Stimulated activated CD4-positive, alpha-beta T cell treated with anti-CD3 and anti-CD28 coated beads, Interleukin-2, amount 100 ng/mL, for 24 hours (primary cell): ENCODE measurements around the gene NKAIN1.
"Not testable (repeated sequence)": the region's sequence is repeated elsewhere in the genome, so short reads cannot be mapped to it uniquely, and the experiment has no call there.

Experiments
- DNase-seq, 2 donors: peaks; one replicate each; pipeline ENCODE4 v3.0.0-alpha.2; 2020

NKAIN1 gene

DNA sequence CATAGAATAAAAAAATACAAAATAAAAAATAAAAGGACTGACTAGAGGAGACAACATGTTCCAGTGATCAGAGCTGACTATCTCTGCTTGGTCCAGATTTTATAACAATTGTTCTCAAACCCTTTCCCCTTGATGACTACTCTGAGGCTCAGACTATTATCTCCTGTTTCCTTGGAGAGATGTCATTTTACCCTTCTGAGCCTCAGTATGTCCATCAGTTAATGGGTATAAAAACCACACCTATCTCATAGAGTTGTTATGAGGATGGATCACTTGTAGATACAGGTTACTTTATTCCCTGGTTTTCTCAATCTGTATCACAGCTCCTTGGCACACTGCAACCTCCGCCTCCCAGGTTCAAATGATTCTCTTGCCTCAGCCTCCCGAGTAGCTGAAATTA lies 7.0 kb downstream of the NKAIN1 start:
- no peak for DNase-seq

DNA sequence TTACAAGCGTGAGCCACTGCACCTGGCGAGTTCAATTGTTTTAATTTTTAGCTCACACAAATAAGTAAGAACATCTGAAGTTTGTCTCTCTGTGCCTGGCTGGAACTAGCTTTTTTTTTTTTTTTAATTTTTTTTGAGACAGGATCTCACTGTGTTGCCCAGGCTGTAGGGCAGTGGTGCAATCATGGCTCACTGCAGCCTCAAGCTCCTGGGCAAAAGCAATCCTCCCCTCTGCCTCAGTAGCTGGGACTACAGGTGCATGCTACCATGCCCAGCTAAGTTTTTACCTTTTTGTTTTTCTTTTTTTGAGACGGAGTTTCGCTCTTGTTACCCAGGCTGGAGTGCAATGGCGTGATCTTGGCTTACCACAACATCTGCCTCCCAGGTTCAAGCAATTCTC lies 7.9 kb downstream of the NKAIN1 start:
- no peak for DNase-seq

DNA sequence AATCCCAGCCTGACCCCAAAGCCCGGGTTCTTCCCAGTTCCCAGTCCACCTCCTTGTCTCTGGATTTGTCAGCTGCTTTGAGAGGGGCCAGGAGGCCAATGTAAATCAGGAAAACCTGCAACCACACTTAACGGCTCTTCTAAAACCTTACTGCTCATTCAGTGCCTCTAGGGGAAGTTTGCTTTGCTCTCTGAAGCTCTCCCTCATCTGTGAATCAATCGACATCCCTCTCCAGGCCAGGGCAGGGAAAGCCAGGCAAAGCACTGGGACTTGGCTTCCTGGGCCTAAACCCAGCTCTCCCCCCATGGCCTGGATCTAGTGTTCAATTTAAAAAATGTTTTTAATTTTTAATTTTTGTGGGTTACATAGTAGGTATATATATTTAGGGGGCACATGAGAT lies 9.3 kb downstream of the NKAIN1 start:
- DNase-seq = no peak

DNA sequence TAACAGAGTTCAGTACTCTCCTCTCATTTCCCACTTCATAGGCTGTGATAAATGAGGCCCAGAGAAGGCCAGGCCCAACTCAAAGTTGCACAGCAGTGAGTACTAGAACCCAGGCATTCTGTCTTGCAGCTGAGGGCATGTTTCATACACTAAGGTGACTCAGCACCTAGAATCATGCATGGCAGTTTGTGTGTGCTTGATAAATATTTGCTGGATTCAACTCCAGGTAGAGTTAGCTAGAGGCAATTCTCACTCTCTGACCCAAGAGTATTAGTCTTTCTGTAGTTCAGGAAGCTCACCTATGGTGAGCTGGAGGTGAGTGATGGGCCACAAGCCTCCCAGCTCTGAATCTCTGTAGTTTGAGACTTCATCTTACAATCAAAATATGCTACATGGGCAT lies 10.7 kb downstream of the NKAIN1 start:
- no peak for DNase-seq

- no peak for DNase-seq
Observed at GRCh38 chr1:31227891-31228568, 11.7 kb downstream of the NKAIN1 start.

DNA sequence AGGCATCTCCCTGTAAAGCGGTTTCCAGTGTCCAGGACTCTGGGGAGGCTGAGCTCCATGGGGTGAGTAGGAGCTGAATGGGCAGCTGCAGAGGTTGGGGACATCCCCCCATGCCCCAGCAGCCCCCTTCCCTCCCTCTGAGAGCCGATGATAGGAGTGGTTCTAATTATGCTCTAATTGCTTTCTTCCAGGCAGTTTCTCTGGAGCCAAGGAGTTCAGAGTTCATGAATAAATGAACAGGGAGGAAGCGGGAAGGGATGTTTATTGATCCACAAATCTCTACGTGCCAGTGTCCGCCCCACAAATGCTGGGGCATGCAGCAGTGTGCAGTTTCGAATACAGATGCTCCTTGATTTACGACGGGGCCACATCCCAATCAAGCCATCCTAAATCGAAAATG lies 15.6 kb downstream of the NKAIN1 start:
- DNase-seq = no peak

- DNase-seq = no peak
Observed at GRCh38 chr1:31222176-31222575, 17.5 kb downstream of the NKAIN1 start.

DNA sequence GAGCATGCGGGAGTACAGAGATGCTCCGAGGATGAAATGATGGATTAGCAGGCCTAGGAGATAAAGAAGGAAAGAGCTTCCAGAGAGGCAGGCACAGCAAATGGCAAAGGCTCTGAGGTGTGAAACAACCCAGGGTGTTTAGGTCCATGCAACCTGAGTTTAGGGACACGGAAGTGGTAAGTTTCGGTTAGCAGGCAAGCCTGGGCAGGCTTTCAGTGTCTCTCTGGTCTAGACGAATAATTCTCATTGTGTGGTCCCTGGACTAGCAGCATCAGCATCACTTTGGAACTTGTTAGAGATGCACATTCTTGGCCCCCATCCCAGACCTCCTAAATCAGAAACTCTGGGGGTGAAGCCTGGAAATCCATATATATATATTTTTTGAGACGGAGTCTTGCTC lies 18.6 kb downstream of the NKAIN1 start:
- no peak for DNase-seq

GRCh38 chr1:31219489-31219888 lies 20.2 kb downstream of the NKAIN1 start:
- no peak for DNase-seq

DNA sequence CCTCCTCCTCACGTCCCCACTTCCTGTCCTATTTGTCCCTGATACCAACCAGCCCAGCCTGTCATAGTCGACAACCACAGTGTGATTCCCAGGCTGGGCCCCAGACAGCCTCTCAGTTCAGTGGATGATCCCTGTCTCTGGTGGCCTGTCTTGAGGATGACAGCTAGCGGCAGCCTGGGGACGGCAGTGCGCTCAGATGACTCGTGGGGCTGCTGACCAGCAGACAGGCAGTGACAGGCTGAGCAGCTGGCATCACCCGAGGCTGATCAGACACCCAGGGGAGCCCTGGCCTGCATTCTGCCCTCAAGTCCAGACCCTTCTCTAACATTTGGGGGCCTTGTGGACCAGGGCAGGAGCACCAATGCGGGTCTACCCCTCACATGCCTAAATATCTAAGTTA lies 21.0 kb downstream of the NKAIN1 start:
- DNase-seq = no peak

DNA sequence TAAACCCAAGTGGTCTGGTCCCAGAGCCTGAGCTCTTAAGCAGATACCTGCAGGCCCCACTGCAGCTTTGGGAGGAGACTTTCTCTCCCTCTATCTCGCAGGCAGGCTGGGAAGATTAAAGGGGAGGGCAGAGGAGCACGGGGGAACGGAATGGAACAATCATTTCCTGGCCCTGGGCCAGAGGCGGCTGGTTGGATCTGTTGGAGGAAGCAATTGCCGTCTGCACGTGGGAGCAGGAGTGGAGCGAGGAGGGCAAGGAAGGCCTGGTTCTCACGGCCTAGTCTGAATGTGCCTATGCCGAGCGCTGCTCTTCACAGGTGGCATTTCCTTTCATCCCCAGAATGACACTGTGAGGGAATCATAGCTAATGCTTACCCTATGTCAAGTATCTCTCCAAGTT lies 23.7 kb downstream of the NKAIN1 start:
- no peak for DNase-seq

DNA sequence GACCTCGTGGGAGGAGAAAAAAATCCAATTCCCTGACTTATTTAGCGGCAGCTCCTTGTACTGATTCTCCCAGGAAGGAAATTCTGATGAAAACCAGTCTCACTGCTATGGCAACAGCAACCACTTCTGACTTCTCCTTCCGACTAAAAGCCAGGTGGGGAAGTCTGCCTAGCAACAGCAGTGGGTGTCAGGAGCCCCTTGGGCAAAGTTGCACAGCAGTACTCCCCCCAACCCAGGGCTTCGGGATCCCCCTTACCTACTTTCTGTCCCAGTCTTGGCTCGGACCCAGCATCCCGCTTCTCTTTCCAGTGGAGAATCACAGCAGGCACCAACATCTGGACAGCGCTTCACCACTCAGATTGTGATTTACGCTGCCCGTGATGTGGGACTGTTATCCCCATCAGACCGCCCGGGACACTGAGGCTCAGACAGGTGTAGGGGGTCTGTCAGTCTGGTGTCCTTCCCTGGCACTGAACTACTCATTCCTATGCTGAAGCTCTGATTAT lies 24.6 kb downstream of the NKAIN1 start:
- no peak for DNase-seq

DNA sequence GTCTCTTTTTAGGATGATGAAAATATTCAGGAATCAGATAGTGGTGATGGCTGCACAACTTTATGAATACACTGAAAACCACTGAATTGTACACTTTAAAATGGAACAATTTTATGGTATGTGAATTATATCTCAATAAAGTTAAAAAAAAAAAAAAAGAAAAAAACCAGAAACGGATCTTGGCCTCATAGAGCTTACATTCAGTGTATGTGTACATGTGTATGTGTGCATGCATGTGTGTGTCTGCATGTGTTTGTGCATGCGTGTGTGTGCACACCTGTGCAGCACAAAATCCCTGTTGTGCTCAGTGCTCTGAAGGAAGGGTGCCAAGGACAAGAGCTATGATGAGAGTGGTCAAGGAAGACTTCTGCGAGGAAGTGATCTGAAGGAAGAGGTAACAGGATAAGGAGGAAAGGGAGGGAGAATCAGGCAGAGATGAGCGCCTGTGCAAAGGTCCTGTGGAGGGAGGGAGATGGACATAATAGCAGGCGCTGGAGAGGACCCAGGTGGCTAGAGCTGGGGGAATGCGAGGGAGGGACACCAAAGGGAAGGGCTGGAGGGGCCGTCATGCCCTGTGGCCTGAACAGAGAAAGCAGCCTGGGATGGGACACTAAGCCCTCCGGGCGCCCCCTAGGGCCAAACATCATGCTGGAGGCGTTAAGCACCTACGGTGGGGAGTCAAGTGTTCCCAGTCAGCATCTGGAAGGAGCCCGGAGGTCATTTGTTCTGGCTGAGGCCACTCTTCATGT lies 25.2 kb downstream of the NKAIN1 start:
- DNase-seq = no peak

- DNase-seq = no peak
Observed at GRCh38 chr1:31208361-31208945, 31.2 kb downstream of the NKAIN1 start.

DNA sequence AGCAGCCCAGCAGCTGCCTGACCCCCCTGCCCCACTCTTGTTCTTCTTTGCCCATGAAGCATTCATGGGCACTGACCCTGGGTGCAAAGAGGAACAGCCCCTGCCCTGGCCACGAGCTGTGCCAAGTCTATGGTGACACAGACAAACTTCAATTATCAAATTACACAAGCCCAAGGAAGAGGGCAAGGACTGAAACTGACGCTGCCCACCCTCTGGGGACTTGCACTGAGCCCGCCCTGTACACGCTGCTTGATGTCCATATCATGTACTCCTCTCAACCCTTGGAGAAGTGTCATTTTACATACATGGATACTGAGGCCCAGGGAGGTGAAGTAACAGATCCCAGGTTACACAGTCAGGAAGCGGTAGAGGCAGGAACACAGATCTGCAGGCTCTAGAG lies 32.1 kb downstream of the NKAIN1 start:
- no peak for DNase-seq

- no peak for DNase-seq
Observed at GRCh38 chr1:31207046-31207445, 32.6 kb downstream of the NKAIN1 start.

DNA sequence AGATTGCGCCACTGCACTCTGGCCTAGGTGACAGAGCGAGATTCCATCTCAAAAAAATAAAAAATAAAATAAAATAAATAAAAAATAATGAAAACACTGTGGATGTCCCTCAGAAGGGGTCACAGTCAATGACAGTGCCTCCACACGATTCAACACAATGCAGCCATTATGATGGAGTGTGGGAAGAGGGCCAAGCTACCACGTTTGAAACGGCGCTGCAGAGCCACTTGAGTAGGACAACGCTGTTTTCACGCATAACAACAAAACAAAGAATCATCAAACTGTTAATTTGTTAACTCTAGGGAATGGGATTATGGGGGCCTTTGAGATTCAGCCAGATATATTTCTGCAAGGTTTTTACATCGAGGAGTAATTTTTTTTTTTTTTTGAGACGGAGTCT lies 36.5 kb downstream of the NKAIN1 start:
- DNase-seq = no peak

DNA sequence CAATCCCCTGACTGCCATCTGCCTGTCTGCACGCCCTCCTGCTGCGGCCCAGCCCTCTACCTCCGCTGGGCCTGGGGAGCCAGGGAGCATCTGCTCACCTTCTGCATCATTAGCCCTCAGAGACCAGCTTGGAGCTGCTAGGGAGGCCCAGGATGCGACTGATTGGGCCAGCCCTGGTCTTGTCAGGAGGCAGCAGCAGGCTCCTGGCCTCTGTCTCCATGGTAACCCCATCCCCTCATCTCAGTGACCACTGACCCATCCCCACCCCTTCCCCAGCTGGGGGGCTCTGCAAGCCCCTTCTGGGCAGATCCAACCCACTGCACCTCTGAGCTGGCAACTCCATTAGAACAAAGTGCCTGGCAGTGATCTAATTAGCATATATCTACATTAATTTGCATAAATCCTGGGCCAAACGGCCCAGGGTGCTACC lies 37.7 kb downstream of the NKAIN1 start:
- no peak for DNase-seq

DNA sequence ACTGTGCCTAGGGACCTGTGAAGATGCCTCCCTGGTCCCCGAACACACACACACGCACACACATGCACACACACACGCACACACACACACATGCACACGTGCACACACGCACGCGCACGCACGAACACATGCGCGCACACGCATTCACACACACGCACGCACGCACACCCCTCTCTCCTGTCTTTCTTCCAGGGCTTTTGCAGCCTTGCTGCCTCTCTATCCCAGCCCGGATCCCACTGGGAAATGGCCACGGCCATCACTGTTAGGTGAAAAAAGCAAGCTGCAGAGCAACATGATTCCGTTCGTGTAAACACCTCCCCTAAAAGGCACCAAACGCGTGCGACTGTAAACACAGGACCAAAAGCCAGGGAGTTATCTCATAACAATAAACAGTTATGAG lies 39.7 kb downstream of the NKAIN1 start:
- DNase-seq = no peak

GRCh38 chr1:31199236-31199790 lies 40.4 kb downstream of the NKAIN1 start:
- DNase-seq = no peak

DNA sequence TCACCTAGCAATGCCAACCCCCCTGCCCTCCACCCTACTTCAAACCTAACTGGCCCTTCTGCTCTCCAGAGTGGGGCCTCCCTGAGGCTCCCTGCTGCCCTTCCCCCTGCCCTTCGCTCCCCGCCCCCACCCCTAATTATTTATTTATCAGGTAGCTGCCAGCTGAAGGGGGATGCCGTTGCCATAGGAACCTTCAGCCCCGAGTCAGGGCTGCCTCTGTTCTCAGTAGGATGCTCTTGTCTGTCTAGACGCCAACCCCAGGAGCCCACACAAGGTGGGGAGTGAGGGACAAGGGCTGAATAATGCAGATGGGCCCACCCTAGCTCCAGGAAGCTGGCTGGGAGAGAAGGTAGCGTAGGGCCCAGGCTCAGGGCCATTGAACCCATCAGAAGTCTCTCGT lies 41.1 kb downstream of the NKAIN1 start:
- no peak for DNase-seq

DNA sequence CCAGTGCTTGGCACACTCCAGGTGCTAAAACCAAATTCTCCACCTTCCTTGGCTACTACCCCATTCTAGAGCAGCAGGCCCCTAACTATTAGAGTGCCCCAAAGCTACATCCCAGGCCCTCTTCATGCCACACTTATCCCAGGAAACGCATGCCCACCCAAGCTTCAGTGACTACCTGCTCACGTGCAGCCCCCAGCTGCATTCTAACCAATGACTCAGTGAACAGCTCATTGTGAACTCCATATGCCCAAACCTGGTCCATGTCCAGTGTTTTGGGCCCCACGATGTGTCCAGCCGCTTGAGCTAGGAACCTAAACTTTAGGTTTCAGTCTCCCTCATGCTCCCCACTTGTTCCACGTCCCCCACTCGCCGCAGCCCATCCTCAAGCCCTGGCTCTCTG lies 41.5 kb downstream of the NKAIN1 start:
- DNase-seq = no peak

- DNase-seq = no peak
Observed at GRCh38 chr1:31196685-31197084, 43.0 kb downstream of the NKAIN1 start.

GRCh38 chr1:31195267-31195666 lies 44.4 kb downstream of the NKAIN1 start:
- not testable (repeated sequence) for DNase-seq
